Adipocyte (in vitro differentiated cells): ENCODE data around the gene TENT5C.

Experiments
- DNase-seq: peaks from one replicate; pipeline ENCODE4 v3.0.0-alpha.2; 2015; ENCODE audit warnings: low read depth
- H3K27me3 ChIP-seq: replicated peaks from 2 replicates; pipeline ENCODE4 v1.7.0; 2013; ENCODE audit warnings: mild to moderate bottlenecking, low read length, moderate library complexity; ENCODE audit not compliant: control insufficient read depth, insufficient read depth
- H3K36me3 ChIP-seq: 2 replicates; pipeline ENCODE4 v1.7.0; 2013; ENCODE audit warnings: low read length, mild to moderate bottlenecking, moderate library complexity; ENCODE audit not compliant: control insufficient read depth, insufficient read depth, severe bottlenecking
- H3K4me1 ChIP-seq: 2 replicates; pipeline ENCODE4 v1.7.0; 2013; ENCODE audit warnings: mild to moderate bottlenecking, low read length, moderate library complexity; ENCODE audit not compliant: control insufficient read depth, insufficient read depth
- H3K4me3 ChIP-seq: 2 replicates; pipeline ENCODE4 v1.7.0; 2013; ENCODE audit warnings: mild to moderate bottlenecking, low read length, moderate library complexity
- H3K9ac ChIP-seq: 2 replicates; pipeline ENCODE4 v1.7.0; 2013; ENCODE audit warnings: mild to moderate bottlenecking, low read length, moderate library complexity
- H3K9me3 ChIP-seq: 2 replicates; pipeline ENCODE4 v1.7.0; 2013; ENCODE audit warnings: mild to moderate bottlenecking, low read length, moderate library complexity; ENCODE audit not compliant: control insufficient read depth

The TENT5C gene

GRCh38 chr1:117641536-117641935 lies 35.7 kb downstream of the TENT5C start:
- Histone ChIP-seq H3K4me3 (no peak overlapping the region), H3K4me1 (no peaks in the 10 kb centered on the region), H3K9ac (no peak overlapping the region), H3K27me3 (peaks cover 17% of the 10 kb centered on the region), H3K9me3 (no peaks in the 10 kb centered on the region), H3K36me3 (no peaks in the 10 kb centered on the region)
- DNase-seq, result no peak

- no peak for DNase-seq
- H3K36me3 ChIP-seq, result no peaks in the 10 kb centered on the region
- peaks cover 19% of the 10 kb centered on the region for H3K27me3 ChIP-seq
- H3K9me3 ChIP-seq, result no peaks in the 10 kb centered on the region
- H3K9ac ChIP-seq, result no peak overlapping the region
- H3K4me1 ChIP-seq, result no peaks in the 10 kb centered on the region
- H3K4me3 ChIP-seq, result no peak overlapping the region
Measured at GRCh38 chr1:117642963-117643362, 37.1 kb downstream of the TENT5C start.

GRCh38 chr1:117643601-117644000 lies 37.8 kb downstream of the TENT5C start:
- Histone ChIP-seq H3K4me1 (no peaks in the 10 kb centered on the region), H3K27me3 (peaks cover 15% of the 10 kb centered on the region), H3K9me3 (no peaks in the 10 kb centered on the region), H3K9ac (no peak overlapping the region), H3K36me3 (no peaks in the 10 kb centered on the region), H3K4me3 (no peak overlapping the region)
- no peak for DNase-seq

- H3K4me3 ChIP-seq, result no peak overlapping the region
Measured at GRCh38 chr1:117644696-117645311, 39.0 kb downstream of the TENT5C start.

GRCh38 chr1:117645343-117645742 lies 39.5 kb downstream of the TENT5C start:
- H3K36me3 ChIP-seq, result no peaks in the 10 kb centered on the region
- no peaks in the 10 kb centered on the region for H3K4me1 ChIP-seq
- DNase-seq, result no peak
- H3K4me3 ChIP-seq, result no peak overlapping the region
- H3K27me3 ChIP-seq, result peaks cover 15% of the 10 kb centered on the region
- no peak overlapping the region for H3K9ac ChIP-seq
- H3K9me3 ChIP-seq, result no peaks in the 10 kb centered on the region

More at GRCh38 chr1:117644696-117645311, 39.0 kb downstream of the TENT5C start:
- Histone ChIP-seq H3K27me3 (peaks cover 15% of the 10 kb centered on the region), H3K36me3 (no peaks in the 10 kb centered on the region), H3K4me1 (no peaks in the 10 kb centered on the region), H3K9ac (no peak overlapping the region), H3K9me3 (no peaks in the 10 kb centered on the region)
- DNase-seq, result no peak

- Histone ChIP-seq H3K9me3 (no peaks in the 10 kb centered on the region), H3K4me1 (no peaks in the 10 kb centered on the region), H3K9ac (no peak overlapping the region), H3K4me3 (no peak overlapping the region), H3K27me3 (peaks cover 15% of the 10 kb centered on the region), H3K36me3 (no peaks in the 10 kb centered on the region)
- peak; percentile 10 for DNase-seq
Measured at GRCh38 chr1:117646007-117646811, 40.4 kb downstream of the TENT5C start.

- no peaks in the 10 kb centered on the region for H3K4me1 ChIP-seq
- no peak overlapping the region for H3K9ac ChIP-seq
- H3K9me3 ChIP-seq, result peaks cover 5% of the 10 kb centered on the region
- no peak overlapping the region for H3K4me3 ChIP-seq
- no peak for DNase-seq
- H3K36me3 ChIP-seq, result no peaks in the 10 kb centered on the region
- H3K27me3 ChIP-seq, result peaks cover 15% of the 10 kb centered on the region
Measured at GRCh38 chr1:117646956-117647355, 41.1 kb downstream of the TENT5C start.

- H3K9me3 ChIP-seq, result peaks cover 7% of the 10 kb centered on the region
- peaks cover 13% of the 10 kb centered on the region for H3K27me3 ChIP-seq
- H3K36me3 ChIP-seq, result no peaks in the 10 kb centered on the region
- H3K4me1 ChIP-seq, result no peaks in the 10 kb centered on the region
- no peak for DNase-seq
- no peak overlapping the region for H3K9ac ChIP-seq
- no peak overlapping the region for H3K4me3 ChIP-seq
Measured at GRCh38 chr1:117648015-117648414, 42.2 kb downstream of the TENT5C start.

GRCh38 chr1:117650840-117651568 lies 45.2 kb downstream of the TENT5C start:
- Histone ChIP-seq H3K4me3 (no peak overlapping the region), H3K9ac (no peak overlapping the region), H3K4me1 (peaks cover 9% of the 10 kb centered on the region), H3K36me3 (no peaks in the 10 kb centered on the region), H3K9me3 (peaks cover 7% of the 10 kb centered on the region), H3K27me3 (peaks cover 22% of the 10 kb centered on the region)
- no peak for DNase-seq

- Histone ChIP-seq H3K4me1 (peaks cover 10% of the 10 kb centered on the region), H3K4me3 (no peak overlapping the region), H3K9me3 (peaks cover 7% of the 10 kb centered on the region), H3K9ac (no peak overlapping the region), H3K27me3 (peaks cover 22% of the 10 kb centered on the region), H3K36me3 (no peaks in the 10 kb centered on the region)
- DNase-seq, result no peak
Measured at GRCh38 chr1:117651616-117652015, 45.8 kb downstream of the TENT5C start.

GRCh38 chr1:117652421-117652820 lies 46.6 kb downstream of the TENT5C start:
- H3K36me3 ChIP-seq, result no peaks in the 10 kb centered on the region
- peaks cover 22% of the 10 kb centered on the region for H3K27me3 ChIP-seq
- no peak overlapping the region for H3K9ac ChIP-seq
- peaks cover 7% of the 10 kb centered on the region for H3K9me3 ChIP-seq
- H3K4me1 ChIP-seq, result peaks cover 18% of the 10 kb centered on the region
- no peak for DNase-seq
- no peak overlapping the region for H3K4me3 ChIP-seq
